MCF 10A (cell line): ENCODE results near the gene ZDHHC11. TPM values are rescaled to one million over a fixed set of nuclear protein-coding genes. Genes with fewer than 3 reads are reported as not detected.

Experiments
- BruUV-seq: library from RNA; stranded (reverse); fragments of 400-500 nt; replicated peaks from 2 replicates; lab custom pipeline; 2021; lab: Mats Ljungman, UMichigan
- CTCF ChIA-PET: fragments of 300-600 bp; sonication (Branson Sonifier 250); formaldehyde crosslinking; extraction: SDS; loops from one replicate; lab custom pipeline; 2021; ENCODE audit warnings: antibody characterized with exemption, inconsistent platforms; lab: Yijun Ruan, JAX
- POLR2A ChIA-PET: fragments of 300-600, 350-650 bp; sonication (Branson Sonifier 250); formaldehyde crosslinking; extraction: SDS; loops from one replicate; lab custom pipeline; 2020; ENCODE audit warnings: antibody characterized with exemption, inconsistent platforms; lab: Yijun Ruan, JAX
- DNase-seq: peaks from one replicate; pipeline ENCODE4 v3.0.0-alpha.2; 2018; ENCODE audit not compliant: unreplicated experiment
- H3K27ac Mint-ChIP-seq: one replicate; pipeline ENCODE4 v1.8.0; 2022; ENCODE audit warnings: mild to moderate bottlenecking, low read depth, mixed read lengths; ENCODE audit not compliant: unreplicated experiment
- H3K27me3 Mint-ChIP-seq: one replicate; pipeline ENCODE4 v1.8.0; 2022; ENCODE audit warnings: mixed read lengths; ENCODE audit not compliant: insufficient read depth, unreplicated experiment
- H3K36me3 Mint-ChIP-seq: one replicate; pipeline ENCODE4 v1.8.0; 2022; ENCODE audit warnings: mild to moderate bottlenecking, moderate library complexity, mixed read lengths; ENCODE audit not compliant: insufficient read depth, unreplicated experiment
- H3K4me1 Mint-ChIP-seq: one replicate; pipeline ENCODE4 v1.8.0; 2022; ENCODE audit warnings: mixed read lengths; ENCODE audit not compliant: insufficient read depth, unreplicated experiment
- H3K4me3 Mint-ChIP-seq: one replicate; pipeline ENCODE4 v1.8.0; 2022; ENCODE audit warnings: mild to moderate bottlenecking, moderate library complexity, mixed read lengths; ENCODE audit not compliant: unreplicated experiment
- H3K9me3 Mint-ChIP-seq: one replicate; pipeline ENCODE4 v1.8.0; 2022; ENCODE audit warnings: mixed read lengths; ENCODE audit not compliant: unreplicated experiment
- intact Hi-C: fragments of 100-400 bp; cut with micrococcal nuclease; formaldehyde crosslinking; loops from 2 replicates; pipeline ENCODE4 v1.14.1; 2022
- total RNA-seq: library from RNA; stranded (reverse); gene quantifications from 2 replicates; pipeline ENCODE4 v1.2.3, GENCODE V29; 2022
- TF ChIP-seq, protein P1 (sequence below): fragments of 200-600 bp; IDR thresholded peaks from one replicate; pipeline ENCODE4 v1.8.0; 2022; ENCODE audit warnings: antibody characterized with exemption, mild to moderate bottlenecking; ENCODE audit not compliant: unreplicated experiment

The ZDHHC11 gene
- total RNA-seq, 1 experiment from 2014 or later, result 2.0 TPM

DNA sequence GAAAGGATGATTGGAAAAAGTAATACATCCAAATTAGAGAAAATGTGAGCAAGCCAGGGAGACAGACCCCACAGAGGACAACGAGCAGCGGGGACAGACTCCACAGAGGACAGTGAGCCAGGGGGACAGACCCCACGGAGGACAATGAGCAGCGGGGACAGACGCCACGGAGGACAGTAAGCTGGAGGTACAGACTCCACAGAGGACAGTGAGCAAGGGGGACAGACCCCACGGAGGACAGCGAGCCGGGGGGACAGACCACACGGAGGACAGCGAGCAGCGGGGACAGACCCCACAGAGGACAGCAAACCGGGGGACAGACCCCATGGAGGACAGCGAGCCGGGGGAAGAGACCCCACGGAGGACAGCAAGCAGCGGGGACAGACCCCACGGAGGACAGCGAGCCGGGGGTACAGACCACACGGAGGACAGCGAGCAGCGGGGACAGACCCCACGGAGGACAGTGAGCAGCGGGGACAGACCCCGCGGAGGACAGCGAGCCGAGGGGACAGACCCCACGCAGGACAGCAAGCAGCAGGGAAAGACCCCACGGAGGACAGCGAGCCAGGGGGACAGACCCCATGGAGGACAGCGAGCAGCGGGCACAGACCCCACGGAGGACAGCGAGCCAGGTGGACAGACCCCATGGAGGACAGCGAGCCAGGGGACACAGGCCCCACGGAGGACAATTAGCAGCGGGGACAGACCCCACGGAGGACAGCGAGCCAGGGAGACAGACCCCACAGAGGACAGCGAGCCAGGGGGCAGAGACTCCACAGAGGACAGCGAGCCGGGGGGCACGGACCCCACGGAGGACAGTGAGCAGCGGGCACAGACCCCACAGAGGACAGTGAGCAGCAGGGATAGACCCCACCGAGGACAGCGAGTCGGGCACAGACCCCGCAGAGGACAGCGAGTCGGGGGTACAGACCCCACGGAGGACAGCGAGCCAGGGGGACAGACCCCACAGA, 1.9 kb upstream of the ZDHHC11 start:
- H3K9me3 Mint-ChIP-seq, result no peaks in the 10 kb centered on the region
- H3K4me3 Mint-ChIP-seq, result no peak overlapping the region
- H3K36me3 Mint-ChIP-seq, result no peaks in the 10 kb centered on the region
- intact Hi-C loops, result loop anchor here (10.0 kb wide), 1 partner anchor 178 kb away; no protein-coding TSS in a partner anchor
- BruUV-seq, result no TSS peak
- TF ChIP-seq, protein P1, sequence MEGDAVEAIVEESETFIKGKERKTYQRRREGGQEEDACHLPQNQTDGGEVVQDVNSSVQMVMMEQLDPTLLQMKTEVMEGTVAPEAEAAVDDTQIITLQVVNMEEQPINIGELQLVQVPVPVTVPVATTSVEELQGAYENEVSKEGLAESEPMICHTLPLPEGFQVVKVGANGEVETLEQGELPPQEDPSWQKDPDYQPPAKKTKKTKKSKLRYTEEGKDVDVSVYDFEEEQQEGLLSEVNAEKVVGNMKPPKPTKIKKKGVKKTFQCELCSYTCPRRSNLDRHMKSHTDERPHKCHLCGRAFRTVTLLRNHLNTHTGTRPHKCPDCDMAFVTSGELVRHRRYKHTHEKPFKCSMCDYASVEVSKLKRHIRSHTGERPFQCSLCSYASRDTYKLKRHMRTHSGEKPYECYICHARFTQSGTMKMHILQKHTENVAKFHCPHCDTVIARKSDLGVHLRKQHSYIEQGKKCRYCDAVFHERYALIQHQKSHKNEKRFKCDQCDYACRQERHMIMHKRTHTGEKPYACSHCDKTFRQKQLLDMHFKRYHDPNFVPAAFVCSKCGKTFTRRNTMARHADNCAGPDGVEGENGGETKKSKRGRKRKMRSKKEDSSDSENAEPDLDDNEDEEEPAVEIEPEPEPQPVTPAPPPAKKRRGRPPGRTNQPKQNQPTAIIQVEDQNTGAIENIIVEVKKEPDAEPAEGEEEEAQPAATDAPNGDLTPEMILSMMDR, result no peak
- POLR2A ChIA-PET, result interaction anchor here (0.7 kb wide), 1 partner anchor 183 kb away, joined by 4 read pairs; no protein-coding TSS in a partner anchor
- no peak for DNase-seq
- peak overlapping the region; percentile 1 for H3K27ac Mint-ChIP-seq
- CTCF ChIA-PET, result no interaction called here
- H3K27me3 Mint-ChIP-seq, result peaks cover 20% of the 10 kb centered on the region
- H3K4me1 Mint-ChIP-seq, result no peaks in the 10 kb centered on the region

DNA sequence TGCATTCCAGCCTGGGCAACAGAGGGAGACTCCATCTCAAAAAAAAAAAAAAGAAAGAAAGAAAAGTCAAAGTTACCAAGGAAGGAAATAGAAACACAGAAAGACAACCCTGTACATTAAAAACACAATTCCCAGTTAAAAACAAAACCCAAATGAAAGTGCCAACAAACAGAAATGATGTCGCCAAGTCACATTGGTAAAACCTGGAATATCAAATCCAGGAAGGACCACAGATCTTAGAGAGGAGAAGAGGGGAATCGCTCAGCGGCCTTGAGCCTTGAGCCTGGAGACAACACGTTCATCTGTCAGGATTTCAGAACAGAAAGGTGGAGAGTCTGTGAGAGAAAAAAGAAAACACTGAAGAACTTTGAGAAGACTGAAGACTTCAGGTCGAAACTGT, 1.2 kb upstream of the ZDHHC11 start:
- TF ChIP-seq, protein P1, result no peak
- no TSS peak for BruUV-seq
- Mint-ChIP-seq H3K4me1 (no peaks in the 10 kb centered on the region), H3K4me3 (no peak overlapping the region), H3K36me3 (no peaks in the 10 kb centered on the region), H3K9me3 (no peaks in the 10 kb centered on the region), H3K27me3 (peaks cover 23% of the 10 kb centered on the region), H3K27ac (no peak overlapping the region)
- no peak for DNase-seq
- CTCF ChIA-PET, result no interaction called here
- POLR2A ChIA-PET, result no interaction called here
- intact Hi-C loops, result loop anchor here (10.0 kb wide), 1 partner anchor 177 kb away; no protein-coding TSS in a partner anchor

- intact Hi-C loops, result loop anchor here (10.0 kb wide), 1 partner anchor 177 kb away; no protein-coding TSS in a partner anchor
These were observed 767 bp upstream of the ZDHHC11 start for GRCh38 chr5:851553-851952.

GRCh38 chr5:851076-851475, 290 bp upstream of the ZDHHC11 start:
- TF ChIP-seq, protein P1, result no peak
- BruUV-seq, result no TSS peak
- no peak overlapping the region for H3K4me3 Mint-ChIP-seq
- no peaks in the 10 kb centered on the region for H3K9me3 Mint-ChIP-seq
- peaks cover 31% of the 10 kb centered on the region for H3K27me3 Mint-ChIP-seq
- intact Hi-C loops, result loop anchor here (10.0 kb wide), 1 partner anchor 176 kb away; no protein-coding TSS in a partner anchor
- no peaks in the 10 kb centered on the region for H3K36me3 Mint-ChIP-seq
- ChIA-PET POLR2A (no interaction called here), CTCF (no interaction called here)
- DNase-seq, result no peak
- H3K27ac Mint-ChIP-seq, result no peak overlapping the region
- no peaks in the 10 kb centered on the region for H3K4me1 Mint-ChIP-seq

More at GRCh38 chr5:851553-851952, 767 bp upstream of the ZDHHC11 start:
- no peak for DNase-seq
- ChIA-PET POLR2A (no interaction called here), CTCF (no interaction called here)
- Mint-ChIP-seq H3K36me3 (no peaks in the 10 kb centered on the region), H3K27ac (no peak overlapping the region), H3K9me3 (no peaks in the 10 kb centered on the region), H3K4me3 (no peak overlapping the region), H3K4me1 (no peaks in the 10 kb centered on the region), H3K27me3 (peaks cover 27% of the 10 kb centered on the region)
- TF ChIP-seq, protein P1, result no peak
- no TSS peak for BruUV-seq
